ENCODE data around the gene SUGT1.

- TF ChIP-seq CTCF (IDR thresholded peaks at IDR 0.05) (no peak), EZH2 (IDR thresholded peaks at IDR 0.05; ENCODE audit: borderline replicate concordance, insufficient read depth, low read depth, low read length, poor library complexity, severe bottlenecking) (no peak)
These were observed 1.9 kb upstream of the SUGT1 start for GRCh38 chr13:52650731-52651130.
